CD4-positive, alpha-beta T cell treated with Interleukin-17A for 4 hours (primary cell): Measurements from ENCODE around the gene EXD3.

ENCODE experiments used
- DNase-seq: peaks from one replicate; pipeline ENCODE4 v3.0.0-alpha.2; 2020; ENCODE audit warnings: mixed read lengths

Gene EXD3

GRCh38 chr9:137313326-137313936, 109.5 kb downstream of the EXD3 start:
- no peak for DNase-seq

- no peak for DNase-seq
Observed at GRCh38 chr9:137312852-137313325, 110.1 kb downstream of the EXD3 start.

- no peak for DNase-seq
Observed at GRCh38 chr9:137311986-137312851, 110.7 kb downstream of the EXD3 start.

- peak; percentile 45 for DNase-seq
Observed at GRCh38 chr9:137311171-137311985, 111.6 kb downstream of the EXD3 start.

GRCh38 chr9:137310189-137311052, 112.5 kb downstream of the EXD3 start:
- DNase-seq: no peak

GRCh38 chr9:137309368-137310188, 113.4 kb downstream of the EXD3 start:
- no peak for DNase-seq

- no peak for DNase-seq
Observed at GRCh38 chr9:137308057-137308619, 114.8 kb downstream of the EXD3 start.

- DNase-seq: no peak
Observed at GRCh38 chr9:137307255-137308056, 115.5 kb downstream of the EXD3 start.

GRCh38 chr9:137306850-137307254, 116.1 kb downstream of the EXD3 start:
- no peak for DNase-seq

GRCh38 chr9:137306066-137306849, 116.7 kb downstream of the EXD3 start:
- no peak for DNase-seq

- no peak for DNase-seq
Observed at GRCh38 chr9:137305798-137306065, 117.2 kb downstream of the EXD3 start.

GRCh38 chr9:137305060-137305797, 117.7 kb downstream of the EXD3 start:
- peak; percentile 74 for DNase-seq

- no peak for DNase-seq
Observed at GRCh38 chr9:137304383-137305059, 118.4 kb downstream of the EXD3 start.

- no peak for DNase-seq
Observed at GRCh38 chr9:137303893-137304382, 119.0 kb downstream of the EXD3 start.

- DNase-seq: no peak
Observed at GRCh38 chr9:137303151-137303892, 119.6 kb downstream of the EXD3 start.

GRCh38 chr9:137302449-137303150, 120.4 kb downstream of the EXD3 start:
- no peak for DNase-seq

- peak; percentile 95 for DNase-seq
Observed at GRCh38 chr9:137302118-137302448, 120.9 kb downstream of the EXD3 start, which contains the start of gene NRARP. TSS of gene NRARP (minus strand) at chr9:137302271. CDS start at chr9:137301928, 343 bp downstream.
